H1 (cell line): ENCODE results near the gene OR2V2. TPM values are rescaled to one million over a fixed set of nuclear protein-coding genes. Genes with fewer than 3 reads are reported as not detected.

Experiments used
- CHD1 ChIP-seq: IDR thresholded peaks from 2 replicates; pipeline ENCODE4 v1.6.1; 2012; ENCODE audit warnings: low read depth, low read length, improper control_type of control experiment
- CREB1 ChIP-seq: IDR thresholded peaks from 2 replicates; pipeline ENCODE4 v1.6.1; 2012; ENCODE audit warnings: inconsistent platforms
- CTBP2 ChIP-seq: IDR thresholded peaks from 2 replicates; pipeline ENCODE4 v1.7.0; 2011; ENCODE audit warnings: borderline replicate concordance, mild to moderate bottlenecking, moderate library complexity, mixed read lengths, low read length; ENCODE audit not compliant: insufficient read depth, insufficient read length
- HDAC2 ChIP-seq, 2 experiments: fragments of 300-600 bp in 1 of 2; sonication (generic) in 1 of 2; IDR thresholded peaks; 2 replicates each; pipeline ENCODE4 v1.6.1; 2011 to 2012; ENCODE audit warnings: low read depth in 2 of 2, low read length in 2 of 2, mild to moderate bottlenecking in 2 of 2, moderate library complexity in 2 of 2, borderline replicate concordance in 1 of 2, inconsistent platforms in 1 of 2
- RNF2 ChIP-seq: fragments of 200-900, 300-1000 bp; sonication (generic); IDR thresholded peaks from 2 replicates; pipeline ENCODE4 v1.7.1; 2016; ENCODE audit warnings: borderline replicate concordance, low read depth, mild to moderate bottlenecking, antibody characterized with exemption, low read length; ENCODE audit not compliant: poor library complexity, severe bottlenecking; ENCODE audit errors: missing control alignments
- YY1 ChIP-seq: IDR thresholded peaks from 2 replicates; pipeline ENCODE4 v1.6.1; 2011; ENCODE audit warnings: low read depth, mild to moderate bottlenecking, low read length
- polyA plus RNA-seq, 7 experiments: library from polyadenylated mRNA; depleted of rRNA in 3 of 7; stranded (reverse) in 5 of 7; unstranded in 2 of 7; fragments of >200 nt in 5 of 7; fragments of 200-250 nt in 2 of 7; gene quantifications; 1 replicate in 5 of 7; 2 replicates in 1 of 7; 4 replicates in 1 of 7; pipeline versions ENCODE4 v1.2.1 to v1.2.3, GENCODE V29; 2011 to 2013; ENCODE audit warnings: missing spikeins in 2 of 7, mixed read lengths in 2 of 7
- total RNA-seq: library from RNA; stranded (reverse); fragmentation: NEBNext Ultra II Directional; extraction: Animal tissue kit (Norgen Biotek cat#: 25700); gene quantifications from 2 replicates; pipeline ENCODE4 v1.2.1, GENCODE V29; 2021
- TF ChIP-seq, protein P1 (sequence below): fragments of 300-600 bp; sonication (generic); IDR thresholded peaks from 2 replicates; pipeline ENCODE4 v1.7.1; 2012; ENCODE audit warnings: low read length, moderate library complexity, mild to moderate bottlenecking, inconsistent platforms; ENCODE audit not compliant: insufficient replicate concordance
- TF ChIP-seq, protein P2 (sequence below): IDR thresholded peaks from 2 replicates; pipeline ENCODE4 v1.6.1; 2012; ENCODE audit warnings: inconsistent platforms

OR2V2 gene
- total and polyA plus RNA-seq, 2 of the 8 experiments (the other 6 are each of a cell fraction or from before 2014, with no cell fraction given), result not detected

DNA sequence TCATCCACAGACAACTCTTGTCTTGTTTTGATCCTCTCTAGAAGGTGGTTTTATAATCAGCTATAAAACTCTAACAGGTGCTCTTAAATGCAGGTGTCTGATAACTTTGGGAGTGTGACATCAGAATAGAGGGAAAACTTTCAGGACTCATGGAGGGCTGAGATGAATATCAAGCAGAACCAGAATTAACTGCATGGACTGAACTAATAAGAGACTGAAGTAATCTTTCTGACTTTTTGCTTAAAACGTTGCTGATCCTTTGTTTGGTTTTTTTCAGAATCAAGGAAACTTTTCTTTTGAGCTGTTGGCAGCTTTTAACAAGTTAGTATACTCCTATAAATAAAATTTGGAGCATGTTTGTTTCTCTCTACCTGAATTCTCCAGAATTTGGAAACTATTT, 2.3 kb upstream of the OR2V2 start (continued):
- TF ChIP-seq, protein P1, sequence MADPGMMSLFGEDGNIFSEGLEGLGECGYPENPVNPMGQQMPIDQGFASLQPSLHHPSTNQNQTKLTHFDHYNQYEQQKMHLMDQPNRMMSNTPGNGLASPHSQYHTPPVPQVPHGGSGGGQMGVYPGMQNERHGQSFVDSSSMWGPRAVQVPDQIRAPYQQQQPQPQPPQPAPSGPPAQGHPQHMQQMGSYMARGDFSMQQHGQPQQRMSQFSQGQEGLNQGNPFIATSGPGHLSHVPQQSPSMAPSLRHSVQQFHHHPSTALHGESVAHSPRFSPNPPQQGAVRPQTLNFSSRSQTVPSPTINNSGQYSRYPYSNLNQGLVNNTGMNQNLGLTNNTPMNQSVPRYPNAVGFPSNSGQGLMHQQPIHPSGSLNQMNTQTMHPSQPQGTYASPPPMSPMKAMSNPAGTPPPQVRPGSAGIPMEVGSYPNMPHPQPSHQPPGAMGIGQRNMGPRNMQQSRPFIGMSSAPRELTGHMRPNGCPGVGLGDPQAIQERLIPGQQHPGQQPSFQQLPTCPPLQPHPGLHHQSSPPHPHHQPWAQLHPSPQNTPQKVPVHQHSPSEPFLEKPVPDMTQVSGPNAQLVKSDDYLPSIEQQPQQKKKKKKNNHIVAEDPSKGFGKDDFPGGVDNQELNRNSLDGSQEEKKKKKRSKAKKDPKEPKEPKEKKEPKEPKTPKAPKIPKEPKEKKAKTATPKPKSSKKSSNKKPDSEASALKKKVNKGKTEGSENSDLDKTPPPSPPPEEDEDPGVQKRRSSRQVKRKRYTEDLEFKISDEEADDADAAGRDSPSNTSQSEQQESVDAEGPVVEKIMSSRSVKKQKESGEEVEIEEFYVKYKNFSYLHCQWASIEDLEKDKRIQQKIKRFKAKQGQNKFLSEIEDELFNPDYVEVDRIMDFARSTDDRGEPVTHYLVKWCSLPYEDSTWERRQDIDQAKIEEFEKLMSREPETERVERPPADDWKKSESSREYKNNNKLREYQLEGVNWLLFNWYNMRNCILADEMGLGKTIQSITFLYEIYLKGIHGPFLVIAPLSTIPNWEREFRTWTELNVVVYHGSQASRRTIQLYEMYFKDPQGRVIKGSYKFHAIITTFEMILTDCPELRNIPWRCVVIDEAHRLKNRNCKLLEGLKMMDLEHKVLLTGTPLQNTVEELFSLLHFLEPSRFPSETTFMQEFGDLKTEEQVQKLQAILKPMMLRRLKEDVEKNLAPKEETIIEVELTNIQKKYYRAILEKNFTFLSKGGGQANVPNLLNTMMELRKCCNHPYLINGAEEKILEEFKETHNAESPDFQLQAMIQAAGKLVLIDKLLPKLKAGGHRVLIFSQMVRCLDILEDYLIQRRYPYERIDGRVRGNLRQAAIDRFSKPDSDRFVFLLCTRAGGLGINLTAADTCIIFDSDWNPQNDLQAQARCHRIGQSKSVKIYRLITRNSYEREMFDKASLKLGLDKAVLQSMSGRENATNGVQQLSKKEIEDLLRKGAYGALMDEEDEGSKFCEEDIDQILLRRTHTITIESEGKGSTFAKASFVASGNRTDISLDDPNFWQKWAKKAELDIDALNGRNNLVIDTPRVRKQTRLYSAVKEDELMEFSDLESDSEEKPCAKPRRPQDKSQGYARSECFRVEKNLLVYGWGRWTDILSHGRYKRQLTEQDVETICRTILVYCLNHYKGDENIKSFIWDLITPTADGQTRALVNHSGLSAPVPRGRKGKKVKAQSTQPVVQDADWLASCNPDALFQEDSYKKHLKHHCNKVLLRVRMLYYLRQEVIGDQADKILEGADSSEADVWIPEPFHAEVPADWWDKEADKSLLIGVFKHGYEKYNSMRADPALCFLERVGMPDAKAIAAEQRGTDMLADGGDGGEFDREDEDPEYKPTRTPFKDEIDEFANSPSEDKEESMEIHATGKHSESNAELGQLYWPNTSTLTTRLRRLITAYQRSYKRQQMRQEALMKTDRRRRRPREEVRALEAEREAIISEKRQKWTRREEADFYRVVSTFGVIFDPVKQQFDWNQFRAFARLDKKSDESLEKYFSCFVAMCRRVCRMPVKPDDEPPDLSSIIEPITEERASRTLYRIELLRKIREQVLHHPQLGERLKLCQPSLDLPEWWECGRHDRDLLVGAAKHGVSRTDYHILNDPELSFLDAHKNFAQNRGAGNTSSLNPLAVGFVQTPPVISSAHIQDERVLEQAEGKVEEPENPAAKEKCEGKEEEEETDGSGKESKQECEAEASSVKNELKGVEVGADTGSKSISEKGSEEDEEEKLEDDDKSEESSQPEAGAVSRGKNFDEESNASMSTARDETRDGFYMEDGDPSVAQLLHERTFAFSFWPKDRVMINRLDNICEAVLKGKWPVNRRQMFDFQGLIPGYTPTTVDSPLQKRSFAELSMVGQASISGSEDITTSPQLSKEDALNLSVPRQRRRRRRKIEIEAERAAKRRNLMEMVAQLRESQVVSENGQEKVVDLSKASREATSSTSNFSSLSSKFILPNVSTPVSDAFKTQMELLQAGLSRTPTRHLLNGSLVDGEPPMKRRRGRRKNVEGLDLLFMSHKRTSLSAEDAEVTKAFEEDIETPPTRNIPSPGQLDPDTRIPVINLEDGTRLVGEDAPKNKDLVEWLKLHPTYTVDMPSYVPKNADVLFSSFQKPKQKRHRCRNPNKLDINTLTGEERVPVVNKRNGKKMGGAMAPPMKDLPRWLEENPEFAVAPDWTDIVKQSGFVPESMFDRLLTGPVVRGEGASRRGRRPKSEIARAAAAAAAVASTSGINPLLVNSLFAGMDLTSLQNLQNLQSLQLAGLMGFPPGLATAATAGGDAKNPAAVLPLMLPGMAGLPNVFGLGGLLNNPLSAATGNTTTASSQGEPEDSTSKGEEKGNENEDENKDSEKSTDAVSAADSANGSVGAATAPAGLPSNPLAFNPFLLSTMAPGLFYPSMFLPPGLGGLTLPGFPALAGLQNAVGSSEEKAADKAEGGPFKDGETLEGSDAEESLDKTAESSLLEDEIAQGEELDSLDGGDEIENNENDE, result no peak
- no peak for TF ChIP-seq CTBP2
- TF ChIP-seq CHD1, result no peak
- TF ChIP-seq YY1, result no peak
- no peak for TF ChIP-seq RNF2
- TF ChIP-seq HDAC2 (IDR thresholded peaks at IDR 0.05; ENCODE audit: borderline replicate concordance in 1 of 2, low read depth in 2 of 2, low read length in 2 of 2), result no peak
- TF ChIP-seq, protein P2, sequence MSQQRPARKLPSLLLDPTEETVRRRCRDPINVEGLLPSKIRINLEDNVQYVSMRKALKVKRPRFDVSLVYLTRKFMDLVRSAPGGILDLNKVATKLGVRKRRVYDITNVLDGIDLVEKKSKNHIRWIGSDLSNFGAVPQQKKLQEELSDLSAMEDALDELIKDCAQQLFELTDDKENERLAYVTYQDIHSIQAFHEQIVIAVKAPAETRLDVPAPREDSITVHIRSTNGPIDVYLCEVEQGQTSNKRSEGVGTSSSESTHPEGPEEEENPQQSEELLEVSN, result no peak
- TF ChIP-seq CREB1, result no peak
